Lower leg skin (tissue), 4 donors: ENCODE results near the gene AGO4. TPM values are rescaled to one million over a fixed set of nuclear protein-coding genes. Genes with fewer than 3 reads are reported as not detected.
"Not testable (repeated sequence)": the region's sequence is repeated elsewhere in the genome, so short reads cannot be mapped to it uniquely, and the experiment has no call there.

Experiments
- DNase-seq, 2 donors: peaks; one replicate each; pipeline ENCODE4 v3.0.0-alpha.2; 2019; ENCODE audit warnings: low spot score in 2 of 2
- H3K4me3 ChIP-seq: fragments of 200-600 bp; sonication (generic); 2 replicates; pipeline ENCODE4 v1.5.1; 2017; ENCODE audit warnings: mild to moderate bottlenecking, low read depth; ENCODE audit not compliant: poor library complexity, severe bottlenecking
- POLR2A ChIP-seq, 2 donors: fragments of 450-650 bp; IDR thresholded peaks; one replicate each; pipeline ENCODE4 v1.6.1; 2016 to 2017; ENCODE audit warnings: antibody characterized with exemption in 2 of 2, mild to moderate bottlenecking in 1 of 2, moderate library complexity in 1 of 2
- WGBS, 2 donors: methylation state at CpG; one replicate each; pipeline ENCODE4 v1.1.5; 2018; 5-methylcytosine and 5-hydroxymethylcytosine counted together
- intact Hi-C: fragments of 100-400 bp; cut with DNase I; formaldehyde crosslinking; loops from one replicate; pipeline ENCODE4 v1.15.0; 2023; ENCODE audit warnings: low total_unique reads
- total RNA-seq, 4 donors: library from RNA; depleted of rRNA; stranded (reverse); fragments of >200 nt; gene quantifications; one replicate each; pipeline ENCODE4 v1.1.0, GENCODE V29; 2016
- TF ChIP-seq, protein P1 (sequence below), 3 donors: fragments of 450-650 bp; IDR thresholded peaks; one replicate each; pipeline ENCODE4 v1.5.1; 2016; ENCODE audit warnings: antibody characterized with exemption in 3 of 3, mild to moderate bottlenecking in 3 of 3, moderate library complexity in 2 of 3

AGO4 gene
- total RNA-seq, 4 donors from 2014 or later = 28.1 to 40.3 (median 34.6) TPM

- TF ChIP-seq POLR2A (IDR thresholded peaks at IDR 0.05) = no peak
- TF ChIP-seq, protein P1, sequence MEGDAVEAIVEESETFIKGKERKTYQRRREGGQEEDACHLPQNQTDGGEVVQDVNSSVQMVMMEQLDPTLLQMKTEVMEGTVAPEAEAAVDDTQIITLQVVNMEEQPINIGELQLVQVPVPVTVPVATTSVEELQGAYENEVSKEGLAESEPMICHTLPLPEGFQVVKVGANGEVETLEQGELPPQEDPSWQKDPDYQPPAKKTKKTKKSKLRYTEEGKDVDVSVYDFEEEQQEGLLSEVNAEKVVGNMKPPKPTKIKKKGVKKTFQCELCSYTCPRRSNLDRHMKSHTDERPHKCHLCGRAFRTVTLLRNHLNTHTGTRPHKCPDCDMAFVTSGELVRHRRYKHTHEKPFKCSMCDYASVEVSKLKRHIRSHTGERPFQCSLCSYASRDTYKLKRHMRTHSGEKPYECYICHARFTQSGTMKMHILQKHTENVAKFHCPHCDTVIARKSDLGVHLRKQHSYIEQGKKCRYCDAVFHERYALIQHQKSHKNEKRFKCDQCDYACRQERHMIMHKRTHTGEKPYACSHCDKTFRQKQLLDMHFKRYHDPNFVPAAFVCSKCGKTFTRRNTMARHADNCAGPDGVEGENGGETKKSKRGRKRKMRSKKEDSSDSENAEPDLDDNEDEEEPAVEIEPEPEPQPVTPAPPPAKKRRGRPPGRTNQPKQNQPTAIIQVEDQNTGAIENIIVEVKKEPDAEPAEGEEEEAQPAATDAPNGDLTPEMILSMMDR (IDR thresholded peaks at IDR 0.05) = no peak
- intact Hi-C loops = no loop called here
- 20 to 38% methylated on average over 7 of the region's 7 CpGs for WGBS, 2 donors
- peak overlapping the region; percentile 63 for H3K4me3 ChIP-seq
- DNase-seq = no peak
Observed at GRCh38 chr1:35809114-35810095, 1.6 kb downstream of the AGO4 start.

DNA sequence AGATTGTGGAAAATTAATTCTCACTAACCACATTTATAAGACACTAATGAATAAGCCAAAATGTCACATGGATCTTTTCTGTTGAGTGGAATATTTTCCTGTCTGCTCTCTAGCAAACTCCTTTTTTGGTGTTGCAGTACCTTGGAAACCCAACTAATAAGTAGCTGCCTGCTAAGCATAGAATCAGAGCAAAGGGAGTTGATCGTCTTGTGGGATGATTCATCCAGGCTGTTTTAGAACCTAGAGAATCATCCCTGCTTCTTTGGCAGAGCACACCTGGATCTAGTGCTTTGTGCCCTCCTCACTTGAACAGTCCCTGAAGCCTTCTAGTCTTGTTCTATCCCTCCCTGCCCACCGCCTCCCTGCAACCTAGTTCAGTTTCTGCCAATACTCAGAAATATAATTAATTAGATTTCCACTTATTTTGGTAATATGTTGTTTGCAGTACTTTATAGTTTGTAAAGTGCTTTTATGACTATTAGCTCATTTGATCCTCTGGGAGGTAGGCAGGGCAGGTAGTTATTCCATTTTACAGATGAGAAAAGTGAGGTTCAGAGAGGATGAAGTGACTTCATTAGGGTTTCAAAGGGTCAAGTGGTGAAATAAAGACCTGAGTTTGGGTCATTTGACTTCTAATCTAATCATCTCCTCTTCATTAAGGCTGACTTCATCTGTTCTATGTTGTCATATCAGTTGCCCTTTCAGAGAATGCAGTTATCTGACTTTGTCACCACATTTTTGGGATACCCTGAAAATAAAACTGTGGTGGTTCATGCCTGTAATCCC, 2.5 kb downstream of the AGO4 start:
- no peak for DNase-seq
- WGBS, 2 donors = 32 to 44% methylated on average over 2 of the region's 2 CpGs
- no peak overlapping the region for H3K4me3 ChIP-seq
- TF ChIP-seq, protein P1 (IDR thresholded peaks at IDR 0.05) = no peak
- TF ChIP-seq POLR2A (IDR thresholded peaks at IDR 0.05) = no peak
- intact Hi-C loops = no loop called here

- WGBS, 2 donors = 89 to 97% methylated on average over 5 of the region's 5 CpGs
- DNase-seq, intact Hi-C loops, H3K4me3 ChIP-seq: not testable (repeated sequence)
Observed at GRCh38 chr1:35812754-35813153, 4.9 kb downstream of the AGO4 start.

DNA sequence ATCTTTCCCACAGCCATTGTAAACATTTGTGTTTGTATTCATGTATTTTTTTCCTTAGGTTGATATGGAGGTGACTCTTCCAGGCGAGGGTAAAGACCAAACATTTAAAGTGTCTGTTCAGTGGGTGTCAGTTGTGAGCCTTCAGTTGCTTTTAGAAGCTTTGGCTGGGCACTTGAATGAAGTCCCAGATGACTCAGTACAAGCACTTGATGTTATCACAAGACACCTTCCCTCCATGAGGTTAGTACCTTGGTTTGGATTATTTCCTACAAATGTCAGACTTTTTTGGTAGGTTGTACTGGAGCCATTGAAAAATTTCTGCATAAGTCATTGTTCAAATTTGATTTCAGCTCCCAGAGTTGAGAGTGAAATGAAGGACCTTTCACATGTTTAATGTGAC, 17.4 kb downstream of the AGO4 start:
- DNase-seq = no peak
- H3K4me3 ChIP-seq = no peak overlapping the region
- 61 to 66% methylated on average over 1 of the region's 1 CpG for WGBS, 2 donors
- no peak for TF ChIP-seq POLR2A (IDR thresholded peaks at IDR 0.05)
- TF ChIP-seq, protein P1 (IDR thresholded peaks at IDR 0.05) = no peak
- intact Hi-C loops = no loop called here

DNA sequence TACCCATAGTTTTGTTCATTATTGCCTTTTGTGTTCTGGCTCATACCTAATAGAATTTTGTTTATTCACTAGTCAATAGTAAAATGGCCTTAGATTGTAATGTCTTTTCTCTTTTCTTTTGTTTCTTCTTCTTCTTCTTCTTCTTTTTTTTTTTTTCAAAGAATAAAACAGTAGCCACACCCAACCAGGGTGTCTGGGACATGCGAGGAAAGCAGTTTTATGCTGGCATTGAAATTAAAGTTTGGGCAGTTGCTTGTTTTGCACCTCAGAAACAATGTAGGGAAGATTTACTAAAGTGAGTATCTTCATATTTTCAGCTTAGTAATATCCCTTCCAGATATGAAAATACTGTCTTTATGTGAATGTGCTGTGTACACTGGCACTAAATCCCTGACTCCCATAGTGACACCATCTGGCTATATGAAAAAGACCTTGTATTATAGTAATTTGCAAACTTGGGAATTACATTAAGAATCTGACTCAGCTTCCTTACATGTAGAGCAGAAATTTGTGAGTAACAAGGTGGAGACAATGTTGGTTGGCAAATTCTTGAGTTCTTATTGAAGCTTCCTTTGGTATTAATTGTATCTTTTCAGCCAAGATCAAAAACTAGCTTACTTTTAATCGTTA, 24.6 kb downstream of the AGO4 start:
- 65 to 70% methylated on average over 2 of the region's 2 CpGs for WGBS, 2 donors
- DNase-seq = no peak
- intact Hi-C loops = no loop called here
- TF ChIP-seq, protein P1 (IDR thresholded peaks at IDR 0.05) = no peak
- TF ChIP-seq POLR2A (IDR thresholded peaks at IDR 0.05) = no peak
- no peak overlapping the region for H3K4me3 ChIP-seq

GRCh38 chr1:35833395-35833794, 25.6 kb downstream of the AGO4 start:
- TF ChIP-seq POLR2A (IDR thresholded peaks at IDR 0.05) = no peak
- TF ChIP-seq, protein P1 (IDR thresholded peaks at IDR 0.05) = no peak
- DNase-seq = no peak
- H3K4me3 ChIP-seq = no peak overlapping the region
- 83 to 88% methylated on average over 2 of the region's 2 CpGs for WGBS, 2 donors
- intact Hi-C loops = no loop called here
